GM18508 (cell line): ENCODE results near the gene KCNK15.
"Not testable (repeated sequence)": the region's sequence is repeated elsewhere in the genome, so short reads cannot be mapped to it uniquely, and the experiment has no call there.

ENCODE experiments used
- ATAC-seq: cut with Tn5 transposase; IDR thresholded peaks from one replicate; pipeline ENCODE4 v1.9.1; 2021; ENCODE audit warnings: moderate number of reproducible peaks; ENCODE audit not compliant: insufficient read depth, unreplicated experiment

The KCNK15 gene

GRCh38 chr20:44754554-44754953 is 8.9 kb downstream of the KCNK15 start:
- ATAC-seq: no peak

GRCh38 chr20:44756011-44756688 is 10.5 kb downstream of the KCNK15 start:
- no peak for ATAC-seq

- no peak for ATAC-seq
Measured at GRCh38 chr20:44756956-44757355, 11.3 kb downstream of the KCNK15 start.

- no peak for ATAC-seq
Measured at GRCh38 chr20:44758247-44759101, 12.8 kb downstream of the KCNK15 start.

- no peak for ATAC-seq
Measured at GRCh38 chr20:44759595-44759994, 13.9 kb downstream of the KCNK15 start.

GRCh38 chr20:44761423-44761822 is 15.8 kb downstream of the KCNK15 start:
- ATAC-seq: no peak

- no peak for ATAC-seq
Measured at GRCh38 chr20:44762466-44763140, 16.9 kb downstream of the KCNK15 start.

GRCh38 chr20:44763798-44764197 is 18.1 kb downstream of the KCNK15 start:
- ATAC-seq: not testable (repeated sequence)

GRCh38 chr20:44765091-44765490 is 19.4 kb downstream of the KCNK15 start:
- ATAC-seq: no peak

GRCh38 chr20:44765701-44766347 is 20.2 kb downstream of the KCNK15 start:
- ATAC-seq: no peak

GRCh38 chr20:44768256-44768655 is 22.6 kb downstream of the KCNK15 start:
- ATAC-seq: no peak

GRCh38 chr20:44768854-44769480 is 23.3 kb downstream of the KCNK15 start:
- ATAC-seq: no peak

GRCh38 chr20:44769481-44769863 is 23.8 kb downstream of the KCNK15 start:
- ATAC-seq: no peak

- ATAC-seq: no peak
Measured at GRCh38 chr20:44770484-44771171, 25.0 kb downstream of the KCNK15 start.

GRCh38 chr20:44771172-44771535 is 25.5 kb downstream of the KCNK15 start:
- no peak for ATAC-seq

GRCh38 chr20:44772636-44773035 is 27.0 kb downstream of the KCNK15 start:
- no peak for ATAC-seq

- ATAC-seq: no peak
Measured at GRCh38 chr20:44773070-44773829, 27.6 kb downstream of the KCNK15 start.

- ATAC-seq: no peak
Measured at GRCh38 chr20:44776980-44777379, 31.3 kb downstream of the KCNK15 start.

GRCh38 chr20:44780226-44780625 is 34.6 kb downstream of the KCNK15 start:
- ATAC-seq: no peak
